GM12875 (cell line): Measurements from ENCODE around the gene GRAMD1C.

ENCODE experiments used
- H3K4me3 ChIP-seq: one replicate; pipeline ENCODE4 v1.5.1; 2011; ENCODE audit warnings: low read depth, low read length, control low read depth
- TF ChIP-seq, protein P1 (sequence below): IDR thresholded peaks from 2 replicates; pipeline ENCODE4 v1.5.1; 2011; ENCODE audit warnings: low read depth, mild to moderate bottlenecking, control low read depth, inconsistent platforms, low read length, moderate library complexity, borderline replicate concordance; ENCODE audit not compliant: insufficient read depth

GRAMD1C gene

GRCh38 chr3:113852506-113852905 is 13.9 kb downstream of the GRAMD1C start:
- no peak overlapping the region for H3K4me3 ChIP-seq

GRCh38 chr3:113867506-113867905 is 28.9 kb downstream of the GRAMD1C start:
- no peak overlapping the region for H3K4me3 ChIP-seq
- TF ChIP-seq, protein P1, sequence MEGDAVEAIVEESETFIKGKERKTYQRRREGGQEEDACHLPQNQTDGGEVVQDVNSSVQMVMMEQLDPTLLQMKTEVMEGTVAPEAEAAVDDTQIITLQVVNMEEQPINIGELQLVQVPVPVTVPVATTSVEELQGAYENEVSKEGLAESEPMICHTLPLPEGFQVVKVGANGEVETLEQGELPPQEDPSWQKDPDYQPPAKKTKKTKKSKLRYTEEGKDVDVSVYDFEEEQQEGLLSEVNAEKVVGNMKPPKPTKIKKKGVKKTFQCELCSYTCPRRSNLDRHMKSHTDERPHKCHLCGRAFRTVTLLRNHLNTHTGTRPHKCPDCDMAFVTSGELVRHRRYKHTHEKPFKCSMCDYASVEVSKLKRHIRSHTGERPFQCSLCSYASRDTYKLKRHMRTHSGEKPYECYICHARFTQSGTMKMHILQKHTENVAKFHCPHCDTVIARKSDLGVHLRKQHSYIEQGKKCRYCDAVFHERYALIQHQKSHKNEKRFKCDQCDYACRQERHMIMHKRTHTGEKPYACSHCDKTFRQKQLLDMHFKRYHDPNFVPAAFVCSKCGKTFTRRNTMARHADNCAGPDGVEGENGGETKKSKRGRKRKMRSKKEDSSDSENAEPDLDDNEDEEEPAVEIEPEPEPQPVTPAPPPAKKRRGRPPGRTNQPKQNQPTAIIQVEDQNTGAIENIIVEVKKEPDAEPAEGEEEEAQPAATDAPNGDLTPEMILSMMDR, result no peak

More at GRCh38 chr3:113852506-113852905, 13.9 kb downstream of the GRAMD1C start:
- TF ChIP-seq, protein P1, result no peak

DNA sequence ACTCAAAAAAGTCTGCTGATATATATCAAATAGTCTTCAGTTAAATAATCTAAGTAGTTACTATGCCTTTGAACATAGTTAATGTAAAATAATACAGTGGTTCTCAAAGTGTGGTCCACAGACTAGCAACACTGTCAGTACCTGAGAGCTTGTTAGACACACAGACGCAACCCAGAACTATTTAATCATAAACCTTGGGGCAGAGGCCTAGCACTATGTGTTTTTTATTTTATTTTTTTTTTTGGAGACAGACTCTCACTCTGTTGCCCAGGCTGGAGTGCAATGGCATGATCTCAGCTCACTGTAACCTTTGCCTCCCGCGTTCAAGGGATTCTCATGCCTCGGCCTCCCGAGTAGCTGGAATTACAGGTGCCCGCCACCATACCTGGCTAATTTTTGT is 34.7 kb downstream of the GRAMD1C start:
- TF ChIP-seq, protein P1, result no peak
- no peak overlapping the region for H3K4me3 ChIP-seq

DNA sequence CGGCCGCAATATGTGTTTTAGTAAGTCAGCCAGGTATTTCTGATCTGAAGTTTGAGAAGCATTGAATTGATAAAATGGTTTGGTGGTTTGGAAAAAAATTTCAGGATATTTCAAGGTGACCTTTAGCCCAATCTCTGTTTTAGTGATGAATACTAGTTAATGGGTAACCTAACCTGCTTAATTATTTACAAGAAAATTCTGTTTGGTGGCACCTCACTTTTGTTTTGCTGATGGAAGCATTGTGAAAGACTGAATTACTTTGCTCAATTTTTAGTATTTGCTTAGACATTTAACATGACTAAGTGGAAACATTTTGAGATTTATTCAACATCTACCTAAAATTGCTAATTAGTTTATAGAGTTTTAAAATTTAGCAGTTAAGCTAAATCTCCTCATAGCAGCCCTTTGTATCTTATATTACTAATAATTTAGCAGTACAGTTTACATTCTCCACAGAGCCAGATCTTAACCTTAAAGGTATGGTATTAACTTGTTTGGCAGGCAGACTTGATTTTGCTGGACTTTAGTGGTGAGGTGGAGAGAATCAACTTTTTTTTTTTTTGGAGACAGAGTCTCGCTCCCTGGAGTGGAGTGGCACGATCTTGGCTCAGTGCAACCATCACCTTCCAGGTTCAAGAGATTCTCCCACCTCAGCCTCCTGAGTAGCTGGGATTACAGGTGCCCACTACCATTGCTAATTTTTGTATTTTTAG is 35.4 kb downstream of the GRAMD1C start:
- TF ChIP-seq, protein P1, result no peak
- H3K4me3 ChIP-seq, result no peak overlapping the region

GRCh38 chr3:113878403-113878802 is 39.8 kb downstream of the GRAMD1C start:
- TF ChIP-seq, protein P1, result no peak
- H3K4me3 ChIP-seq, result no peak overlapping the region

DNA sequence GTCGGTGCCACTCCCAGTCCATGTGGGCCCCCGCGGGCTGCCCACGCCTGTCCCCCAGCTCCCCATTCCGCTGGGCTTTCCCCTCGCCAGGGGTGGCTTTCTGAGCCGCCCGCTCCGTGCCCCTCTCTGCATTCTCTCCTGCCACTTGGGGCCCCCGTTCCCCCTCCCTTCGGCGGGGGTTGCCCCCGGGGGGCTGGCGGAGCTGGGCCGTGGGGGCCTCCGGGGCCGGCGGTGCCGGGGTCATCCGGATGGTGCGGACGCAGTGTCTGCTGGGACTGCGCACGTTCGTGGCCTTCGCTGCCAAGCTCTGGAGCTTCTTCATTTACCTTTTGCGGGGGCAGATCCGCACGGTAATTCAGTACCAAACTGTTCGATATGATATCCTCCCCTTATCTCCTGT is 46.5 kb downstream of the GRAMD1C start:
- no peak overlapping the region for H3K4me3 ChIP-seq
- TF ChIP-seq, protein P1, result no peak

DNA sequence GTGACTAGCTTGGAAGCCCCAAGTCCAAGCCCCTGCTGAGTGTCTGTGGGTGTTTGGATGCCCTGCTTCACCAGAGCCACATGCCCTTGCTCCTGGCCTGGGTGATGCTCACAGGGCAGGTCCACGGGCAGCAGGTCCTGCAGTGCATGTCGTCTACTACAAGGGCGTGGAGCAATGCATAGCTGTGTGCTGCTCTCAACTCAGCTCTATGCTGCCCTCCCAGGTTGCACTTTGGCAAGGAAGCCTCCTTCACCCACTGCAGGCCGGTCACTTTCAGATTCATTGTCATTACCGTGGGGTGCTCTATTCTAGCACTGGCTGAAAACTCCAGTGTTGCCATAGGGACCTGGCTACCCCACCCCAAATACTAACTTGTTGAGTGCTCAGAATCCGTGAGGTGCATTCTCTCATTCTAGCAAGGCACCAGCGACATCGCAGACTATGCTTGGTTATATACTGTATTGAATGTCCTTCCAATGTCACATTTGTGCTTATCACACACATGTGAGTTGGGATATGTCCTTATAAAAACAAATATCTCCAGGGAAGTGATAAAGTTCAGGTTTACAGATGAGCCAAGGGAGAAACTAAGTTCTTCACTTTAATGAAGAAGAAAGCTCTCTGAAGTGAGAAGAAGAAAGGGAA is 51.8 kb downstream of the GRAMD1C start:
- no peak overlapping the region for H3K4me3 ChIP-seq
- TF ChIP-seq, protein P1, result no peak
